ENCODE results near the gene OPN3.

The OPN3 gene

DNA sequence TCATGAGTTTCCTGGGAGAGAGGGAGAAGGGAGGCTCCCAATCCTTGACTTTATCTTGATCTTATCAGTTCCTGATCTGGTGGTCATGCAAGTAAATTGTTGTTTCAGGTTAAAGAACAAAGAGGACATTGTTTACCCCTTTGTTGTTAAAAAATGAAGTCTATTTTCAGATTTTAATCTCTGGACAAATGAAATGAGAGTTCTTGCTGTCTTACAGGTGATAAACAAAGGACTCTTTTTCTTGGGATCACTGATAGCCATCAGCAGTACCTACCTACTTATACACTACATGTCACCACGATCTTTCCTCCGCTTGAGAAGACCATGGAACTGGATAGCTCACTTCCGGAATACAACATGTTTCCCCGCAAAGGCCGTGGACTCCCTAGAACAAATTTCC lies 48.4 kb downstream of the OPN3 start:
- DNase-seq = no peak

DNA sequence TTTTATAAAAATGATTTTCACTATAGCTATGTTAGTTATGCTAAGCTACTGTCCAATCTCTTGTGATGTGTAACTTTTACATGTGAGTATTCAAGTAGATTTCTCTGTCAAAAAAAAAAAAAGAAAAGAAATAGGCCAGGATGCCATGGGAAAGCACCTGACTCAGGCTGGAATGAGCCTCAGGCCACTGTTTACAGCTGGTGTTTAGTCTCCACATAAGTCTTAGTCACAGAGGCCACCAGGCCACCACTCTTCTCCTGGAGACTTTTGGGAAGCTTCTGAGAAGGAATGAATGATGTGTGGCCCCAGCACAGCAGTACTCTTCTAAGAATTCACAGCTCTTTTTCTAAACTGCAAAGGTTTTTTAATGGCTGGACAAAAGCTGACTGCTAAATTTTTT lies 48.9 kb downstream of the OPN3 start:
- DNase-seq = no peak

DNA sequence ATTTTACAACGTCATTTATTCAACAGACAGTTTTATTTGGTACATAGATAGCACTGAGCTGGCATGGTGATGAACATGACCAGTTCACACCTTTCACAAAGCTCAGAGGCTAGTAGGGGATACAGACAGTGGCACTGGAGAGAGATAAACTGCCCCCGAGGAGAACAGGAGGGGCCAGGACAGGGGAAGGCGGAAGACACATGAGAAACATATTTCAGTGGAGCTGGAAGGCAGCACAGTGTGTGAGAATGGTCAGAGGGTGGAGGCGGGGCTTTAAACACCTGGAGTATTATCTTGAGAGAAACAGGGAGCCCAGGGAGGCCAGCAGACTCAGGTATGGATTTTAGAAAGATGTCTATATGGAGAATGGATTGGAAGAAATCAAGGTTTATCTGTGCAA lies 49.5 kb downstream of the OPN3 start:
- no peak for DNase-seq

DNA sequence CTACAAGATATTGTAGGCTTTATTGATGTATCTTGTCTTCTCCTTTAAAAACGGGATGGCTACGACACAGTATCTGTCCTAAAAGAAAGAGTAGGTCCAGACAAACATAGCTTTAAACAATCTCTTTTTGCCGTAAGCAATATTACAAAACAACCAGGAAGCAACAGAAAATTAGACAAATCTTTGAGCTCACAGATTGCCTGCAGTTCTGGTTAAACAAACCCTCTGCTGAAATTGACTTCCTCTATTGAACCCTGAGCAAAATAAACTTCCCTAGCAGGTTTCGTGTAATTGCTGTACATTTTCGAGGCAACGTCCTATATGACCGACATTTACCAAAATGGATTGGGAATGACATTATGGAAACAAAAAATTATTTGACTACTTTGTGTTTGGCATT lies 50.6 kb downstream of the OPN3 start:
- DNase-seq = no peak

DNA sequence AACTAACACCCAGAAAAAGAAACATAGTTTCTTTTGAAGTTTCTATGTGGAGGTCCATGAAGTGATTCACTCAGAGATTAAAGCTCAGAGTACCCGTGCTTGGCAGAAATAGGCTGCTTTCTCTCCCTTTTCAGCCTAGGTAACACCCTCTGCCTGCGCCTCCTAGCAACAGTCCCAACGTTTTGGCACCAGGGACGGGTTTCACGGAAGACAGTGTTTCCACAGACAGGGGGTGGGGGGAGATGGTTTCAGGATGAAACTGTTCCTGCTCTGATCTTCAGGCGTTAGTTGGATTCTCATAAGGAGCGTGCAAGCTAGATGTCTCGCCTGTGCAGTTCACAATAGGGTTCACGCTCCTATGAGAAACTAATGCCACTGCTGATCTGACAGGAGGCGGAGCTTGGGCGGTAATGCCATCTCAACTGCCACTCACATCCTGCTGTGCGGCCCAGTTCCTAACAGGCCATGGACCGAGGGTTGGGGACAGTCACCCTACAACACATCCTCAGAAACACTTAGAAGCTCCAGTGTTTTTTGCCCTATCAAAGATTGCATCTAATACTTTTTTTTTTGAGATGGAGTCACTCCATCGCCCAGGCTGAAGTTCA lies 53.2 kb downstream of the OPN3 start:
- DNase-seq = peak in 24 of 56 donors; percentile 3 to 57 (median 14)

DNA sequence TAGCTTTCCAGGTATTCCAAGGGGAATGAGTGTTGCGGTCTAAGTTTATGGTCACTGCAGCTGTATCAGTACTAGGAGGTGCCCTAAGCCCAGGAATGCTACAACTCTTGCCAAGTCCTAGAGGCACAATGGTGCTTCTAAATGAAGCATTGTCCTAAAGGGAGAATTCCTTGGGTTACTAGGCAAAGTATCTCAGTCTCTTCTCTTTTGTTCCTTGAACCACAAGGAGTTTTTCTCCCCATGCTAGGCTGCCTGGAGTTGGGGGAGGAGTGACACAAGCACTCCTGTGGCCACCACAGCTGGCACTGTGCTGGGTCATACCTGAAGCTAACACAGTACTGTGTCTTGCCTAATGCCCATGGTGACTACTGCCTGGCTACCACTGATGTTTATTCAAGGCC lies 57.2 kb downstream of the OPN3 start:
- DNase-seq = no peak

DNA sequence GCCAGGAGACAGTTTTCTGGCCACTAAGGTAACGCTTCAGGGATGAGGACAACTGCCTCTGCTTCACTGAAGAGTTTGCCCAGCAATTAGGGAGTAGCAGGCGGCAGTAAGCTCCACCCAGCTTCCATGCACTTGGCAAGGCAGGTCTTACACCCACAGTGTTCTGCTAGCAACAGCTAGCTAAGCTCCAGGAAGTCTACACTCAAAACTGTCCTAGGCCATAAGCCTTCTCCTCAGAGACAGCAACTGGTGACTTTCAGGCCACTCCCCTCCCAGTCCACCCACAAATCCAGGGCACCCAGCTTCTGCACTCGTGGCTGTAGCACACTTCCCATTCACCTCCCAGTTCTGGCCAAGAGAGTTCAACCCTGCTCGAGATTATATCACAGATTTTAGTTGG lies 60.7 kb downstream of the OPN3 start:
- DNase-seq = no peak

DNA sequence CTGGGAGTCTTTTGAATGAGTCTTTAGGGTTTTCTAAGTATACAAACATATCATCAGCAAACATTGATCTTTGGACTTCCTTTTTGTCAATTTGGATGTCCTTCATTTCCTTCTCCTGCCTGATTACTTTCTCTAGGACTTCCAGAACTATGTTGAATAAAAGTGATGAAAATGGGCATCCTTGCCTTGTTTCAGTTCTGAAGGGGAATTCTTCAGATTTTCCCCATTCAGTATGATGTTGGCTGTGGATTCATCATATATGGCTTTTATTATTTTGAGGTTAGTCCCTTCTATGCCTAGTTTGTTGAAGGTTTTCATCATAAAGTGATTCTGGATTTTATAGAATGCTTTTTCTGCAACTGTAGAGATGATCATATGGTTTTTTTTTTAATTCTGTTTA lies 66.0 kb downstream of the OPN3 start:
- DNase-seq = no peak

DNA sequence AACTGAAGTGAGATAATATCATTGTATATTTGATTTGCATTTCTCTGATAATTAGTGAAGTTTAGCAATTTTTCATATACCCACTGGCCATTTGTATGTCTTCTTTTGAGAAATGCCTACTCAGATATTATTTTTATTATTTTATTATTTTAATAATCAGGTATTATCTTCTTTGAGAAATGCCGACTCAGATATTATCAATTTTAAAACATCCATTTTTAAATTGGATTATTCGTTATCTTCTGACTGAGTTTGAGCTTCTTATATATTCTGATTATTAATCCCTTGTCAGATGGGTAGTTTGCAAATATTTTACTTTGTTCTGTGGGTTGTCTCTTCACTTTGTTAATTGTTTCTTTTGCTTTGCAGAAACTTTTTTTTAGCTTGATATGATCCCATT lies 70.3 kb downstream of the OPN3 start:
- DNase-seq = no peak

DNA sequence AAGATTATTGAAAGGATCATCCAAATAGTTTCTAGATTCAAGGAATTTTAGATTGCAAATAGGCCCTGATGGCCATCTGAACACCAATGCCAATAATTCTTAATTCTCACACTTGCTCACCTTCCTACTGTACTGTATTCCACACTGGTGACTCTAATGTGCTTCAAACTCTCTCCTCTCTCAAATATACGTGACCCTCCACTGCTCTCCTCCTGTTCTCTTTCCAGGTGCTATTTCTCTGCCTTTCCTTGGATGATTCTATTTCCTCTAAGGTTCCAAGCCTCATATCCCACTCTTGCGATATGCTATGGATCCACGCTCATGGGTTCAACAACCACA lies 79.4 kb downstream of the OPN3 start:
- DNase-seq = no peak

DNA sequence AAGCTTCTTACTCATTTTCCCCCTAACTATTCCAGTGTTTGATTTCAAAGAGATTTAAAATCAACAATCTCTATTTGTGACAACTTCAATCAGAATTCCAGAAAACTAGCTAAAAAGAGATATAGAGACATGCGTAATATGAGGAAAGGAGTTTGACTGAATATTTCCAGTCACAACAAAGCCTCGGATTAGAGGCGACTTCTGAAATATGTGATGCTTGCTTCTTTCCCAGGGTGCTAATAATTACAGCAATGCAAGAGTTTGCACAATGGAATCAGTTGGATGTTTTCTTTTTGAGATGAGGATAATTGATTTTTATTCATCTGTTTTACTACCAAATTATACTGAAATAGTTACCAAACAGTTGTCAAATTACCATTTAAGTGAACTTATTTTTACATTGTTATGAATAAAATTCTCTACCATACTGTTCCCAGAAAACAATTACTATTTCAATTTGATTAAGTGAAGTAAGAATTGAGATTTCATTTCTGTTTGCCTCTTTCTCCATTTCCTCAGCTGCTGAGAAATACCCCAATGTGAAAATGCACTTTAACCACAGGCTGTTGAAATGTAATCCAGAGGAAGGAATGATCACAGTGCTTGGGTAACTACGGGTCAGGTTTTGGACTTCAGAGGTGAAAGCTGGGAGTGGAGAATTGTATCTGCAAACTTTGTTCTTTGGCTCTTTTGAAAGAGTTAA lies 79.9 kb downstream of the OPN3 start:
- no peak for DNase-seq

DNA sequence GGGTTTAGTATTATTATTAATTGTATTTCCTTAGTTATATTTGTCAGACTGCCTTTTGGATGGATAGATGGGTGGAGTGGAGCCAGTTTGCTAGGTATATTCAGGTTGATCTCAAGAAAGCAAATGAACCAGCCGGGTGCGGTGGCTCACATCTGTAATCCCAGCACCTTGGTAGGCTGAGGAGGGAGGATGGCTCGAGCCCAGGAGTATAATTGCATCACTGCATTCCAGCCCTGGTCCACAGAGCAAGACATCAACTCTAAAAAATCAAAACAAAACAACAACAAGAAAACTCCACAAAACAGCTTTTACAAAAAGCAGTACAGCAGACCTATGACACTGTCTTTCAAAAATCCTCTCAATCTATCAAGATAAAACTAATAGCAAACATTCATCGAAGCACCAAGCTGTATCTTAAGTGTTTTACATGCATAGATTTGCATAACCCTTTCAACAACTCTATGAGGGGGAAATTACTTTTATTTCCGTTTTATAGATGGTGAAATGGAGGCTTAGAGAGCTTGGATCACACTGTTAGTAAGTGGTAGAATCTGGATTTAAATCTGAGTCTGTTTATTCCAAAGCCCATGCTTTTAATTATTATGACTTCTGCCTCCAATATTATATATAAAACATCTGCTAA lies 82.5 kb downstream of the OPN3 start:
- no peak for DNase-seq

DNA sequence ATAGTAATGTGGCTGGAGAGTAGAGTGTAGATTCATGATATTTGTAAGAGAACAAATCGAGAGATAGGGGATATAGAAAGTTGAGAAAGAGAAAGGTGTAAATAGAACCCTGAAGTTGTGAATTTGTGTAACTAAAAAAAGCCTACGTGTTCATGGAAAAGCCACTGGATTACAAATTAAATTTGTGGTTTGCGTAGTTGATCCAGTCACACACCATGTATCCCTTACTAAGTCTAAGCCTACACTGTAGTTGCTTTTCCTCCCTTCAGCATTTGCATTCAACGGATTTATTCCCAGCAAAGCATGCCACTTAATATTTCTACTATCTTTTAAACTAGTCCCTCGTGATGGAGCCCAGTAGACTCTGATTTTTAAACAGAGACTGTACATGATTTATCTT lies 83.1 kb downstream of the OPN3 start:
- DNase-seq = no peak

DNA sequence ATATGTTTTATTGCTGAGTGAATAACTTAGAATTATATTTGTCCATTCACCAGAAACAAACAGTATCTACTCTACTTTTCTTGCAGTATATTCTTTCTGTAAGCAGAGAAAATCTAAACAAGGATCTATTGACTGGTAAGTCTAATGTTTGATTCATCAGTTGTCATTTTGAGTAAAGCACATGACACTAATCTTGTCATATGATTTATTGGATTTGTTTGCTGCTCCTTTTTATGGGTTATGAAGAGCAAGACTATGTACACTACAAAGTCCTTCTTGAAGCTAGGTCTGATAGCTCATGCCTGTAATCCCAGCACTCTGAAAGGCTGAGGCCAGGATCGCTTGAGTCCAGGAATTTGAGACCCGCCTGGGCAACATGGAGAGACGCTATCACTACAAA lies 84.6 kb downstream of the OPN3 start:
- DNase-seq = no peak

DNA sequence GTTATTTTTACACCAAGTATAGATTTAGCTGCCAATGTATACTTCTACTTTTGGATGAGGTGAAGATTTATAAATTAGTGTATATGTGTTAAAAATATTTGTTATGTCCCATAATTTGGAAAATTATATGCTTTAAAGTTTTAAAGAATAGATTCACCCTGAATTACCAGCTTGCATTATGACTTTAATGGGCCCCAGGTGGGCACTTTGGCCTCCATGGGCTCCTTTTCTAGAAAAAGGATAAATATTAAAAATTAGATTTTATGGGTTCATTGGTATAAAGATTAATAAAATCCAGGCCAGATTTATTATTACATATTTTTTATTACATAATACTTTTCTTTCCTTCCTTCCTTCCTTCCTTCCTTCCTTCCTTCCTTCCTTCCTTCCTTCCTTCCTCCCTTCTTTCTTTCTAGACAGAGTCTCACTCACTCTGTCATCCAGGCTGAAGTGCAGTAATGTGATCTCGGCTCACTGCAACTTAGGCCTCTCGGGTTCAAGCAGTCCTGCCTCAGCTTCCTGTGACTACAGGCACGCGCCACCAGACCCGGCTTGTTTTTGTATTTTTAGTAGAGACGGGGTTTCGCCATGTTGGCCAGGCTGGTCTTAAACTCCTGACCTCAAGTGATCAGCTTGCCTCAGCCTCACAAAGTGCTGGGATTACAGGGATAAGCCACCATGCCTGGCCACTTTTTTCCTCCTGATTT lies 86.1 kb downstream of the OPN3 start:
- no peak for DNase-seq

DNA sequence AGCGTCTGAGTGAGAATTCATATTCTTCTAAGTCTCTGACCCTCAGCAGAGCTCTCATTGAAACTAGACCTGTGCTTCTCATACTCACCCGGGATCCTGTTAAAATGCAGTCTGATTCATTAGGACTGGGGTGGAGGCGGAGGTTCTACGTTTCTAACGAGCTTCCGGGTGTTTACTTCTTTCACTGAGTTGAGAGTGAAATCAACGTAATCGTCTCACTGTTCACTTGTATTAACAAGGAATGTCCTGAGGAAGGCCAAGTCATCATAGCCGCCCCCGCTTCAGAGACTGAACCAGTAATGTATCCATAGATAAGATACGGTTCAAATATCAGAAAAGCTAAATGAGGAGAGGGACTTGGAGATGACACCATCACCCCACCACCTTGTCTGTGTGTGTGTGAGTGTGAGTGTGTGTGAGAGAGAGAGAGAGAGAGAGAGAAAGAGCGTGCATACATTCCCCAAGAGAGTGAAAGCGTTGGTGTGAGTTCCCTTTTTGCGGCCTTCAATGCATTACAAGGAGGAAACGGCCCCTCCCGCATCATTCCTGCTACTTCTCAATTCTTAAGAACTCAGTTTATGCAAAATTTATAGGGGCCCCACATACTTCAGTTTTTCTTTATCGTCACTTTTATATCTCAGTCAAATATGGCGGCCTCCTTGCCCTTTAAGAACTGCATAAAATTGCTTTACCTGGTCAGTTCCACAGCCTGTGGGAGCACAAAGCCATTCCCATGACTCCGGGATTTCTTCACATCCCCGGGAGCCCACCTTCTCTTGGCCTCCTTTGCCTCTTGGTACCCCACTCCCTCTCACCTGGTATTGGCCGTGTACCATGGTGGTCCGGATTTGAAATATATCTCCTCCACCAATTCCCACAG lies 88.2 kb downstream of the OPN3 start:
- peak in 4 of 56 donors; percentile 1 to 15 (median 2) for DNase-seq

DNA sequence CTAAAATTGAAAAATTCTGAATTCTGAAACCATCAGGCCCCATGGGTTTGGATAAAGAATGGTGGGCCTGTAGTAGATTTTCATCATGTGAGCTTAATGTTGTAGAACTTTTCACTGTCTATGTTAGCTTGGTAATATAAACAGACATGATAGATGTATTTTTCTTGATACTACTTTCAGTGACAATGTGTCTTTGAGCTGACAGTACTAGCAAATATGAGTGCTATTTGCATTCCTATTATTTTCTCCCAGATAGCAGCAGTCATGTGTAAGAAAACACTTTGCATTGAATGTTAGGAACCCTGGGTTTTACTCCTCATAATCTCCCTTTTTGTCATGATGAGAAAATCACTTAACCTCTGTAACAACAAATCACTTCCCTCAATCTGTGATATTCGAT lies 89.9 kb downstream of the OPN3 start:
- DNase-seq = no peak

DNA sequence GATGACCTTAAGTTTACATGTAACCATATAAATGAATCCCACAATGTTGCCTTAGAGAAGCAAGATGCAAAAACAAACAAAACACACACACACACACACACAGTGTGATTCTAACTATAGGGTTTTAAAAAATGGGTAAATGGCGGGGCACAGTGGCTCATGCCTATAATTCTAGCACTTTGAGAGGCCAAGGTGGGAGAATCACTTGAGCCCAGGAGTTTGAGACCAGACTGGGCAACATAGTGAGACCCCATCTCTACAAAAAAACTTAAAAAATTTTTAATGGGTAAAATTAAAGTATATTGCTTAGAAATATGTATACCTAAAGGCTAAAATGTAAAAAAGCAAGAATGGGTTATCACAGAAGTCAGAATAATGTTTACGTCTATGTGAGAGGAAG lies 92.2 kb downstream of the OPN3 start:
- no peak for DNase-seq
